Measurements from ENCODE around the gene FBXO17.

DNA sequence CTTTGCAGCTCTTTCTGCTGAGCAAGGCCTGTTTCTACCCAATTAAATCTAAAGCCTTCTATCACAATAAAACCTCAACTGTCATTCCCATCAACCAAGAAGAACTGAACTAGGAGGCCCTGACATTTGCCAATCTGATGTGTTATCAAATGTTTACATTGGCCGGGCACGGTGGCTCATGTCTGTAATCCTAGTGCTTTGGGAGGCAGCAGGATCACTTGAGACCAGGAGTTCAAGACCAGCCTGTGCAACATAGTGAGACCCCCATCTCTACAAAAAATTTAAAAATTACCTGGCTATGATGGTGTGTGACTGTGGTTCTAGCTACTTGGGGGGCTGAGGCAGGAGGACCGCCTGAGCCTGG lies 2.8 kb upstream of the FBXO17 start:
- TF ChIP-seq, protein P1, sequence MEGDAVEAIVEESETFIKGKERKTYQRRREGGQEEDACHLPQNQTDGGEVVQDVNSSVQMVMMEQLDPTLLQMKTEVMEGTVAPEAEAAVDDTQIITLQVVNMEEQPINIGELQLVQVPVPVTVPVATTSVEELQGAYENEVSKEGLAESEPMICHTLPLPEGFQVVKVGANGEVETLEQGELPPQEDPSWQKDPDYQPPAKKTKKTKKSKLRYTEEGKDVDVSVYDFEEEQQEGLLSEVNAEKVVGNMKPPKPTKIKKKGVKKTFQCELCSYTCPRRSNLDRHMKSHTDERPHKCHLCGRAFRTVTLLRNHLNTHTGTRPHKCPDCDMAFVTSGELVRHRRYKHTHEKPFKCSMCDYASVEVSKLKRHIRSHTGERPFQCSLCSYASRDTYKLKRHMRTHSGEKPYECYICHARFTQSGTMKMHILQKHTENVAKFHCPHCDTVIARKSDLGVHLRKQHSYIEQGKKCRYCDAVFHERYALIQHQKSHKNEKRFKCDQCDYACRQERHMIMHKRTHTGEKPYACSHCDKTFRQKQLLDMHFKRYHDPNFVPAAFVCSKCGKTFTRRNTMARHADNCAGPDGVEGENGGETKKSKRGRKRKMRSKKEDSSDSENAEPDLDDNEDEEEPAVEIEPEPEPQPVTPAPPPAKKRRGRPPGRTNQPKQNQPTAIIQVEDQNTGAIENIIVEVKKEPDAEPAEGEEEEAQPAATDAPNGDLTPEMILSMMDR (IDR thresholded peaks at IDR 0.05; ENCODE audit: poor library complexity) = no peak
- no peak for TF ChIP-seq EZH2phosphoT487 (IDR thresholded peaks at IDR 0.05; ENCODE audit: low read depth, severe bottlenecking, unreplicated experiment)
